Neural cell (in vitro differentiated cells): Measurements from ENCODE around the gene CYP3A4. TPM values are rescaled to one million over a fixed set of nuclear protein-coding genes. Genes with fewer than 3 reads are reported as not detected.

ENCODE experiments used
- H2AFZ ChIP-seq: fragments of 200-600, 300-800 bp; sonication (generic), shearing (Covaris generic); 2 replicates; pipeline ENCODE4 v1.6.0; 2014; ENCODE audit warnings: low read depth, mild to moderate bottlenecking, antibody characterized with exemption, low read length, moderate library complexity
- H3F3A ChIP-seq: fragments of 200-600 bp; shearing (Covaris generic); 2 replicates; pipeline ENCODE4 v1.6.1; 2016; ENCODE audit warnings: mild to moderate bottlenecking, moderate library complexity, mixed read lengths, antibody characterized with exemption, low read length; ENCODE audit not compliant: insufficient read depth, poor library complexity, severe bottlenecking
- H3K27ac ChIP-seq: fragments of 200-600, 300-800 bp; sonication (generic), shearing (Covaris generic); 2 replicates; pipeline ENCODE4 v1.5.1; 2014; ENCODE audit warnings: mild to moderate bottlenecking, low read length, moderate library complexity
- H3K27me3 ChIP-seq: fragments of 300-800, 200-600 bp; sonication (generic), shearing (Covaris generic); 2 replicates; pipeline ENCODE4 v1.6.0; 2014; ENCODE audit warnings: mild to moderate bottlenecking, low read depth, low read length, moderate library complexity; ENCODE audit not compliant: insufficient read depth
- H3K36me3 ChIP-seq: fragments of 300-800, 200-600 bp; sonication (generic), shearing (Covaris generic); 2 replicates; pipeline ENCODE4 v1.5.1; 2014; ENCODE audit warnings: mild to moderate bottlenecking, antibody characterized with exemption, low read length, moderate library complexity; ENCODE audit not compliant: insufficient read depth
- H3K4me2 ChIP-seq: fragments of 300-800, 200-600 bp; sonication (generic), shearing (Covaris generic); 2 replicates; pipeline ENCODE4 v1.6.0; 2014; ENCODE audit warnings: mild to moderate bottlenecking, low read length
- H3K4me3 ChIP-seq: fragments of 300-800, 200-600 bp; sonication (generic), shearing (Covaris generic); 2 replicates; pipeline ENCODE4 v1.5.1; 2014; ENCODE audit warnings: mild to moderate bottlenecking, low read length, moderate library complexity
- H3K79me2 ChIP-seq: fragments of 200-600 bp; shearing (Covaris generic); replicated peaks from 2 replicates; pipeline ENCODE4 v1.6.0; 2014; ENCODE audit warnings: mild to moderate bottlenecking, low read length, moderate library complexity; ENCODE audit not compliant: insufficient read depth
- H3K9ac ChIP-seq: fragments of 300-800, 200-600 bp; sonication (generic), shearing (Covaris generic); 2 replicates; pipeline ENCODE4 v1.6.1; 2016; ENCODE audit warnings: mild to moderate bottlenecking, low read length, mixed read lengths
- H3K9me2 ChIP-seq: fragments of 200-600 bp; shearing (Covaris generic); 2 replicates; pipeline ENCODE4 v1.6.1; 2016; ENCODE audit warnings: mild to moderate bottlenecking, low read length, mixed read lengths; ENCODE audit not compliant: insufficient read depth
- H3K9me3 ChIP-seq: fragments of 200-600, 300-800 bp; sonication (generic), shearing (Covaris generic); 2 replicates; pipeline ENCODE4 v1.6.1; 2016; ENCODE audit warnings: mild to moderate bottlenecking, mixed run types, low read length, moderate library complexity, mixed read lengths
- H4K20me1 ChIP-seq: fragments of 200-600 bp; shearing (Covaris generic); 2 replicates; pipeline ENCODE4 v1.6.1; 2016; ENCODE audit warnings: mild to moderate bottlenecking, mixed run types; ENCODE audit not compliant: insufficient read depth
- EP300 ChIP-seq: fragments of 450-650 bp; conservative IDR thresholded peaks from 2 replicates; pipeline ENCODE4 v1.6.1; 2014; ENCODE audit warnings: antibody characterized with exemption, mild to moderate bottlenecking, moderate library complexity; ENCODE audit not compliant: poor library complexity, severe bottlenecking
- EZH2 ChIP-seq: fragments of 200-600, 300-800 bp; shearing (Covaris generic), sonication (generic); IDR thresholded peaks from 2 replicates; pipeline ENCODE4 v1.6.1; 2014; ENCODE audit warnings: antibody characterized with exemption, low read length, borderline replicate concordance, mild to moderate bottlenecking; ENCODE audit not compliant: insufficient read depth, poor library complexity, severe bottlenecking
- MXI1 ChIP-seq: fragments of 450-650 bp; conservative IDR thresholded peaks from 2 replicates; pipeline ENCODE4 v1.6.1; 2014; ENCODE audit warnings: antibody characterized with exemption, mild to moderate bottlenecking; ENCODE audit not compliant: poor library complexity, severe bottlenecking
- POLR2AphosphoS5 ChIP-seq: IDR thresholded peaks from 2 replicates; pipeline ENCODE4 v1.6.1; 2012
- RAD21 ChIP-seq: fragments of 450-650 bp; conservative IDR thresholded peaks from 2 replicates; pipeline ENCODE4 v1.6.1; 2014; ENCODE audit warnings: antibody characterized with exemption, mild to moderate bottlenecking, moderate library complexity
- REST ChIP-seq: IDR thresholded peaks from 2 replicates; pipeline ENCODE4 v1.6.1; 2012; ENCODE audit warnings: borderline replicate concordance
- SMC3 ChIP-seq: fragments of 450-650 bp; conservative IDR thresholded peaks from 2 replicates; pipeline ENCODE4 v1.6.1; 2014; ENCODE audit warnings: antibody characterized with exemption, mild to moderate bottlenecking, moderate library complexity; ENCODE audit not compliant: poor library complexity
- TAF1 ChIP-seq: IDR thresholded peaks from 2 replicates; pipeline ENCODE4 v1.6.1; 2012; ENCODE audit warnings: low read depth
- polyA plus RNA-seq: library from polyadenylated mRNA; depleted of rRNA; stranded (reverse); fragments of >200 nt; gene quantifications from 2 replicates; pipeline ENCODE4 v1.2.3, GENCODE V29; 2014
- TF ChIP-seq, protein P1 (sequence below): fragments of 450-650 bp; IDR thresholded peaks from 2 replicates; pipeline ENCODE4 v1.5.1; 2014; ENCODE audit warnings: antibody characterized with exemption, mild to moderate bottlenecking, moderate library complexity; ENCODE audit not compliant: poor library complexity, severe bottlenecking

CYP3A4 gene
- polyA plus RNA-seq, 1 donor from 2014 or later = not detected

GRCh38 chr7:99713995-99714570 lies 69.9 kb downstream of the CYP3A4 start:
- Histone ChIP-seq H3K9me2 (no peaks in the 10 kb centered on the region), H3K27me3 (no peaks in the 10 kb centered on the region), H3K9me3 (no peaks in the 10 kb centered on the region), H3F3A (no peaks in the 10 kb centered on the region), H3K4me2 (no peak overlapping the region), H4K20me1 (no peaks in the 10 kb centered on the region), H3K9ac (no peak overlapping the region), H3K4me3 (no peak overlapping the region), H3K27ac (no peak overlapping the region), H2AFZ (no peak overlapping the region), H3K79me2 (no peaks in the 10 kb centered on the region), H3K36me3 (no peaks in the 10 kb centered on the region)
- no peak for TF ChIP-seq TAF1
- TF ChIP-seq, protein P1, sequence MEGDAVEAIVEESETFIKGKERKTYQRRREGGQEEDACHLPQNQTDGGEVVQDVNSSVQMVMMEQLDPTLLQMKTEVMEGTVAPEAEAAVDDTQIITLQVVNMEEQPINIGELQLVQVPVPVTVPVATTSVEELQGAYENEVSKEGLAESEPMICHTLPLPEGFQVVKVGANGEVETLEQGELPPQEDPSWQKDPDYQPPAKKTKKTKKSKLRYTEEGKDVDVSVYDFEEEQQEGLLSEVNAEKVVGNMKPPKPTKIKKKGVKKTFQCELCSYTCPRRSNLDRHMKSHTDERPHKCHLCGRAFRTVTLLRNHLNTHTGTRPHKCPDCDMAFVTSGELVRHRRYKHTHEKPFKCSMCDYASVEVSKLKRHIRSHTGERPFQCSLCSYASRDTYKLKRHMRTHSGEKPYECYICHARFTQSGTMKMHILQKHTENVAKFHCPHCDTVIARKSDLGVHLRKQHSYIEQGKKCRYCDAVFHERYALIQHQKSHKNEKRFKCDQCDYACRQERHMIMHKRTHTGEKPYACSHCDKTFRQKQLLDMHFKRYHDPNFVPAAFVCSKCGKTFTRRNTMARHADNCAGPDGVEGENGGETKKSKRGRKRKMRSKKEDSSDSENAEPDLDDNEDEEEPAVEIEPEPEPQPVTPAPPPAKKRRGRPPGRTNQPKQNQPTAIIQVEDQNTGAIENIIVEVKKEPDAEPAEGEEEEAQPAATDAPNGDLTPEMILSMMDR = no peak

GRCh38 chr7:99709838-99710578 lies 74.0 kb downstream of the CYP3A4 start:
- H3K4me2 ChIP-seq = no peak overlapping the region
- H3K9me3 ChIP-seq = peaks cover 4% of the 10 kb centered on the region
- no peak overlapping the region for H3K27ac ChIP-seq
- no peaks in the 10 kb centered on the region for H3F3A ChIP-seq
- no peak overlapping the region for H2AFZ ChIP-seq
- no peaks in the 10 kb centered on the region for H4K20me1 ChIP-seq
- no peaks in the 10 kb centered on the region for H3K9me2 ChIP-seq
- no peak overlapping the region for H3K4me3 ChIP-seq
- H3K27me3 ChIP-seq = no peaks in the 10 kb centered on the region
- TF ChIP-seq TAF1 (no peak), SMC3 (no peak), REST (no peak), EP300 (no peak), POLR2AphosphoS5 (no peak), EZH2 (no peak), MXI1 (no peak), RAD21 (no peak)
- TF ChIP-seq, protein P1 = no peak
- no peaks in the 10 kb centered on the region for H3K79me2 ChIP-seq
- no peak overlapping the region for H3K9ac ChIP-seq
- no peaks in the 10 kb centered on the region for H3K36me3 ChIP-seq
